BJ (cell line): ENCODE measurements around the gene SYT13. TPM values are rescaled to one million over a fixed set of nuclear protein-coding genes. Genes with fewer than 3 reads are reported as not detected.

Experiments
- CTCF ChIA-PET: fragments of 350-600 bp; formaldehyde crosslinking; extraction: SDS; loops from one replicate; lab custom pipeline; 2021; ENCODE audit warnings: antibody characterized with exemption, inconsistent platforms; lab: Yijun Ruan, JAX
- POLR2A ChIA-PET: fragments of 300-600 bp; sonication (Branson Sonifier 250); formaldehyde crosslinking; extraction: SDS; loops from one replicate; lab custom pipeline; 2021; ENCODE audit warnings: antibody characterized with exemption; lab: Charles Lee
- DNase-seq: peaks from one replicate; pipeline ENCODE4 v3.0.0-alpha.2; 2011; ENCODE audit warnings: low read depth
- H3K27me3 ChIP-seq: 2 replicates; pipeline ENCODE4 v1.6.0; 2011; ENCODE audit warnings: low read length; ENCODE audit not compliant: control insufficient read depth, insufficient read depth
- H3K36me3 ChIP-seq: 2 replicates; pipeline ENCODE4 v1.5.1; 2011; ENCODE audit warnings: low read length; ENCODE audit not compliant: control insufficient read depth, insufficient read depth
- H3K4me3 ChIP-seq: 2 replicates; pipeline ENCODE4 v1.5.1; 2011; ENCODE audit warnings: low read depth, mild to moderate bottlenecking, control low read depth, low read length
- polyA minus RNA-seq: library from RNA; depleted of rRNA, polyadenylated mRNA; stranded (reverse); fragments of >200 nt; gene quantifications from 2 replicates; pipeline ENCODE4 v1.2.3, GENCODE V29; 2011; rRNA and poly(A)+ RNA removed
- polyA plus RNA-seq: library from polyadenylated mRNA; depleted of rRNA; stranded (reverse); fragments of >200 nt; gene quantifications from 2 replicates; pipeline ENCODE4 v1.2.3, GENCODE V29; 2011; rRNA removed
- TF ChIP-seq, protein P1 (sequence below): IDR thresholded peaks from 2 replicates; pipeline ENCODE4 v1.5.1; 2011; ENCODE audit warnings: low read depth, mild to moderate bottlenecking, control low read depth, inconsistent platforms, low read length, moderate library complexity; ENCODE audit not compliant: insufficient read depth

SYT13 gene, protein sequence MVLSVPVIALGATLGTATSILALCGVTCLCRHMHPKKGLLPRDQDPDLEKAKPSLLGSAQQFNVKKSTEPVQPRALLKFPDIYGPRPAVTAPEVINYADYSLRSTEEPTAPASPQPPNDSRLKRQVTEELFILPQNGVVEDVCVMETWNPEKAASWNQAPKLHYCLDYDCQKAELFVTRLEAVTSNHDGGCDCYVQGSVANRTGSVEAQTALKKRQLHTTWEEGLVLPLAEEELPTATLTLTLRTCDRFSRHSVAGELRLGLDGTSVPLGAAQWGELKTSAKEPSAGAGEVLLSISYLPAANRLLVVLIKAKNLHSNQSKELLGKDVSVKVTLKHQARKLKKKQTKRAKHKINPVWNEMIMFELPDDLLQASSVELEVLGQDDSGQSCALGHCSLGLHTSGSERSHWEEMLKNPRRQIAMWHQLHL
- polyA plus RNA-seq (not detected in 2 replicates), polyA minus RNA-seq (not detected in 2 replicates)

DNA sequence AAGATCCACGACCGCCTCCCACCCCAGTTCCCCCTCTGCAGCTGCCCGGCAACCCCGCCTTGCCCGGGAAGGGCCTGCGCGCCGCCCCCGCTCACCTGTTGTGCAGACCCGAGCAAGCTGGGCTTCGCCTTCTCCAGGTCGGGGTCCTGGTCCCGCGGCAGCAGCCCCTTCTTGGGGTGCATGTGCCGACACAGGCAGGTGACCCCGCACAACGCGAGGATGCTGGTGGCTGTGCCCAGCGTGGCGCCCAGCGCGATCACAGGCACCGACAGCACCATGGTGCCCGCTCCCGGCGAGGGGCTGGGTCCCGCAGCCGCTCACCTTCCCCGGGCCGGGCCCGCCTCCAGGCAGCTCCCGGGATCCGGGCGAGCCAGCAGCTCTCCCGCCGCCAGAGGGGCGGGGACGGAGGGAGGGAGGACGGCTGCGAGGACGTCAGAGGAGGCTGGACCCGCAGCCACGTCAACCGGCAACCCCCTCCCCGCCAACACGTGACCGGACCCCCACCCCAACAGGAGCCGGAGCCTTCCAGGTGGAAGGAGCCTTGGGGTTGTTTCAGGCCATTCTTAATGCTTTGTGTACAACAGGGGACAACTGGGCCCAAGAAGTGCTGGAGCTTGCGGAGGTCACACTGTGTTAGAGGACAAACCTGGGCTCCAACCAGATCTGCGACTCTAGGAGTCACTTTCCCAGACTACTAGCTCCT is at the start of gene SYT13:
TSS of gene SYT13 (minus strand) at position 412 of the 703 bp plus-strand sequence. CDS start at position 278, 134 bp downstream.
- Histone ChIP-seq H3K27me3 (peaks cover 16% of the 10 kb centered on the region), H3K4me3 (no peak within 1 kb of the TSS), H3K36me3 (no peaks in the 10 kb centered on the region)
- DNase-seq, result no peak
- CTCF ChIA-PET, result interaction anchor here (0.9 to 8.2 kb wide), 6 partner anchors 9 to 359 kb away, joined by 3 to 134 read pairs (median 3); no protein-coding TSS in a partner anchor
- POLR2A ChIA-PET, result no interaction called here
- TF ChIP-seq, protein P1, sequence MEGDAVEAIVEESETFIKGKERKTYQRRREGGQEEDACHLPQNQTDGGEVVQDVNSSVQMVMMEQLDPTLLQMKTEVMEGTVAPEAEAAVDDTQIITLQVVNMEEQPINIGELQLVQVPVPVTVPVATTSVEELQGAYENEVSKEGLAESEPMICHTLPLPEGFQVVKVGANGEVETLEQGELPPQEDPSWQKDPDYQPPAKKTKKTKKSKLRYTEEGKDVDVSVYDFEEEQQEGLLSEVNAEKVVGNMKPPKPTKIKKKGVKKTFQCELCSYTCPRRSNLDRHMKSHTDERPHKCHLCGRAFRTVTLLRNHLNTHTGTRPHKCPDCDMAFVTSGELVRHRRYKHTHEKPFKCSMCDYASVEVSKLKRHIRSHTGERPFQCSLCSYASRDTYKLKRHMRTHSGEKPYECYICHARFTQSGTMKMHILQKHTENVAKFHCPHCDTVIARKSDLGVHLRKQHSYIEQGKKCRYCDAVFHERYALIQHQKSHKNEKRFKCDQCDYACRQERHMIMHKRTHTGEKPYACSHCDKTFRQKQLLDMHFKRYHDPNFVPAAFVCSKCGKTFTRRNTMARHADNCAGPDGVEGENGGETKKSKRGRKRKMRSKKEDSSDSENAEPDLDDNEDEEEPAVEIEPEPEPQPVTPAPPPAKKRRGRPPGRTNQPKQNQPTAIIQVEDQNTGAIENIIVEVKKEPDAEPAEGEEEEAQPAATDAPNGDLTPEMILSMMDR, result no peak

DNA sequence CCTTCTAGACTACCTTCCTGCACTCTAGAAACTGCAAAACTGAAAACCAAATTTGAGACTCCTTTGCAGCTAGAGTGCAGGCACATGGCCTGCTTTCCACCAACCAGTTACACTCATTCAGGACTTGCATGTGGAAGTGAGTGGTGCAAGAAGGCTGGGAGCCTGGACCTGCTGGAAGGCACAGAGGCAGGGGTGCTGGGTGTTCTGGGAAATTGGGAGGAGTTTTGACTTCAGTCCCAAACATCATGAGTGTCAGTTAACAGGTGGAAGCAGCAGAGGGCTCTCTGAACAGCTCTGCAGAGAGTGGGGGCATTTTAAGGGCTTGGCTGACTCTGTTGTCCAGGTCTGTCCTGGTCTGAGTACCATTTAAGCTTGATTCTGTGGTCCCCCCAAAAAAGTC is 49.3 kb upstream of the SYT13 start:
- TF ChIP-seq, protein P1, result no peak
- CTCF ChIA-PET, result interaction anchor here (0.6 to 2.4 kb wide), 3 partner anchors 97 to 436 kb away, joined by 3 to 9 read pairs (median 3); no protein-coding TSS in a partner anchor
- H3K27me3 ChIP-seq, result peaks cover 12% of the 10 kb centered on the region
- H3K4me3 ChIP-seq, result no peak overlapping the region
- DNase-seq, result no peak
- no peaks in the 10 kb centered on the region for H3K36me3 ChIP-seq
- POLR2A ChIA-PET, result interaction anchor here (0.6 kb wide), 1 partner anchor 304 kb away, joined by 18 read pairs; no protein-coding TSS in a partner anchor

DNA sequence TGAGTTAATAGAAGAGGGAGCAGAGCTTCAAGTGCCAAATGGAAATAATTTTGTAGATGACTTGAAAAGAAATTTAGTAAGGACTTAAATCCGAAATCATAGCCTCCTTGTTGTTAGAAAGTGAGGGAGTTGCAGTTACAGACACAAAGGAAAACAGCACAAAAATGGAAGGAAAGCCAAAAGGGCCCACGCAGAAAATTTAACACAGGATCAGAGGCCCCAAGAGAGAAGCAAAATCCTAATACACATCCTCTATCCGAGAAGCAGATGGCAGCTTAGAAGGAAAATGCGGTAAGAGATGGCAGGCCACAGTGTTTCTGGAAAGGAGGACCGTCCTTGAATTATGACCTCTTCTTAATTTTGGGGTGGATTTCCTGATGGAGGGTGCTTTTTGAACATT is 48.7 kb upstream of the SYT13 start:
- H3K36me3 ChIP-seq, result no peaks in the 10 kb centered on the region
- ChIA-PET POLR2A (no interaction called here), CTCF (interaction anchor here (1.1 to 2.4 kb wide), 2 partner anchors 224 to 437 kb away, joined by 3 to 9 read pairs; no protein-coding TSS in a partner anchor)
- no peak for DNase-seq
- TF ChIP-seq, protein P1, result no peak
- H3K4me3 ChIP-seq, result no peak overlapping the region
- H3K27me3 ChIP-seq, result peaks cover 12% of the 10 kb centered on the region

DNA sequence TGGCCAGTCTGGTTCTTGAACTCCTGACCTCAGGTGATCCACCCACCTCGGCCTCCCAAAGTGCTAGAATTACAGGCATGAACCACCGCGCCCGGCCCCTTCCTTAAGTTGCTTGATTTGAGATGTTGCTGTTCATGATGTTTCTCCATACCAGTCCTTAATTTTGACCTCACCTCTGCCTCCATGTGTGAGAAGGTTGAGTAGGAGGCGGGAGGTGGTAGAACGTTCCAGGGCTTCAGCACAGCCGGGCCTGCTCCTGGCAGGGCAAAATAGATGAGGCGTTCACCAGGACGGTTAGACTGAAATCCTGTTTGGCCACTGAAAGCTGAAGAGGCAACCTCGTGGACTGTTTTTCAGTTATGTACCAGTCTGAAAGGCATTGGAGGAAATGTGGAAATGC is 48.3 kb upstream of the SYT13 start:
- no peaks in the 10 kb centered on the region for H3K36me3 ChIP-seq
- TF ChIP-seq, protein P1, result no peak
- POLR2A ChIA-PET, result no interaction called here
- no peak for DNase-seq
- peaks cover 12% of the 10 kb centered on the region for H3K27me3 ChIP-seq
- no peak overlapping the region for H3K4me3 ChIP-seq
- CTCF ChIA-PET, result interaction anchor here (2.4 kb wide), 1 partner anchor 437 kb away, joined by 9 read pairs; no protein-coding TSS in a partner anchor
